ENCODE data around the gene ANO2. TPM values are rescaled to one million over a fixed set of nuclear protein-coding genes. Genes with fewer than 3 reads are reported as not detected.

The ANO2 gene
- polyA plus RNA-seq, 4 donors, result 0.31 to 6.2 TPM; not detected in 2

GRCh38 chr12:5916785-5917290 is 28.2 kb downstream of the ANO2 start:
- FAIRE-seq (no peak), DNase-seq (no peak)
- no peaks in the 10 kb centered on the region for H3K27me3 ChIP-seq (ENCODE audit: control insufficient read depth in 3 of 3, insufficient read depth in 3 of 3, low read length in 3 of 3)
- no peaks in the 10 kb centered on the region for H3K4me1 ChIP-seq (ENCODE audit: control insufficient read depth in 3 of 3, insufficient read depth in 2 of 3, low read depth in 1 of 3, low read length in 2 of 3)
- no peaks in the 10 kb centered on the region for H3K9me3 ChIP-seq (ENCODE audit: control insufficient read depth in 2 of 2, insufficient read depth in 1 of 2, low read depth in 1 of 2, low read length in 1 of 2)
- 65 to 79% (median 77%) methylated on average over 9 of the region's 9 CpGs for WGBS, 3 donors
- H3K27ac ChIP-seq (ENCODE audit: low read depth in 1 of 3, low read length in 2 of 3), result no peak overlapping the region
- H3K36me3 ChIP-seq (ENCODE audit: control insufficient read depth in 3 of 3, insufficient read depth in 2 of 3, low read depth in 1 of 3, low read length in 3 of 3), result no peaks in the 10 kb centered on the region
- H3K4me3 ChIP-seq (ENCODE audit: low read depth in 1 of 3, low read length in 3 of 3), result no peak overlapping the region

- no peak for FAIRE-seq
- H3K27ac ChIP-seq (ENCODE audit: low read depth in 1 of 3, low read length in 2 of 3), result no peak overlapping the region
- no peak for DNase-seq
- no peaks in the 10 kb centered on the region for H3K9me3 ChIP-seq (ENCODE audit: control insufficient read depth in 2 of 2, insufficient read depth in 1 of 2, low read depth in 1 of 2, low read length in 1 of 2)
- WGBS, 3 donors, result 74 to 92% (median 80%) methylated on average over 4 of the region's 4 CpGs
- H3K4me3 ChIP-seq (ENCODE audit: low read depth in 1 of 3, low read length in 3 of 3), result no peak overlapping the region
- no peaks in the 10 kb centered on the region for H3K4me1 ChIP-seq (ENCODE audit: control insufficient read depth in 3 of 3, insufficient read depth in 2 of 3, low read depth in 1 of 3, low read length in 2 of 3)
- H3K36me3 ChIP-seq (ENCODE audit: control insufficient read depth in 3 of 3, insufficient read depth in 2 of 3, low read depth in 1 of 3, low read length in 3 of 3), result no peaks in the 10 kb centered on the region
- H3K27me3 ChIP-seq (ENCODE audit: control insufficient read depth in 3 of 3, insufficient read depth in 3 of 3, low read length in 3 of 3), result no peaks in the 10 kb centered on the region
Measured at GRCh38 chr12:5915511-5915910, 29.5 kb downstream of the ANO2 start.

- H3K4me1 ChIP-seq (ENCODE audit: control insufficient read depth in 3 of 3, insufficient read depth in 2 of 3, low read depth in 1 of 3, low read length in 2 of 3), result no peaks in the 10 kb centered on the region
- no peak overlapping the region for H3K27ac ChIP-seq (ENCODE audit: low read depth in 1 of 3, low read length in 2 of 3)
- DNase-seq (no peak), FAIRE-seq (no peak)
- no peaks in the 10 kb centered on the region for H3K36me3 ChIP-seq (ENCODE audit: control insufficient read depth in 3 of 3, insufficient read depth in 2 of 3, low read depth in 1 of 3, low read length in 3 of 3)
- no peak overlapping the region for H3K4me3 ChIP-seq (ENCODE audit: low read depth in 1 of 3, low read length in 3 of 3)
- H3K9me3 ChIP-seq (ENCODE audit: control insufficient read depth in 2 of 2, insufficient read depth in 1 of 2, low read depth in 1 of 2, low read length in 1 of 2), result no peaks in the 10 kb centered on the region
- 80 to 87% (median 82%) methylated on average over 11 of the region's 11 CpGs for WGBS, 3 donors
- peaks cover 0 to 1% (median 0%) of the 10 kb centered on the region in 3 donors for H3K27me3 ChIP-seq (ENCODE audit: control insufficient read depth in 3 of 3, insufficient read depth in 3 of 3, low read length in 3 of 3)
Measured at GRCh38 chr12:5914387-5915149, 30.5 kb downstream of the ANO2 start.

- WGBS, 3 donors, result 74 to 85% (median 74%) methylated on average over 9 of the region's 9 CpGs
- Histone ChIP-seq H3K27me3 (ENCODE audit: control insufficient read depth in 3 of 3, insufficient read depth in 3 of 3, low read length in 3 of 3) (peaks cover 0 to 3% (median under 1%) of the 10 kb centered on the region in 3 donors), H3K36me3 (ENCODE audit: control insufficient read depth in 3 of 3, insufficient read depth in 2 of 3, low read depth in 1 of 3, low read length in 3 of 3) (no peaks in the 10 kb centered on the region), H3K4me1 (ENCODE audit: control insufficient read depth in 3 of 3, insufficient read depth in 2 of 3, low read depth in 1 of 3, low read length in 2 of 3) (no peaks in the 10 kb centered on the region), H3K4me3 (ENCODE audit: low read depth in 1 of 3, low read length in 3 of 3) (no peak overlapping the region), H3K9me3 (ENCODE audit: control insufficient read depth in 2 of 2, insufficient read depth in 1 of 2, low read depth in 1 of 2, low read length in 1 of 2) (no peaks in the 10 kb centered on the region), H3K27ac (ENCODE audit: low read depth in 1 of 3, low read length in 2 of 3) (no peak overlapping the region)
- DNase-seq, result no peak
- FAIRE-seq, result no peak
Measured at GRCh38 chr12:5913387-5913786, 31.7 kb downstream of the ANO2 start.

GRCh38 chr12:5912437-5913334 is 32.4 kb downstream of the ANO2 start:
- H3K4me1 ChIP-seq (ENCODE audit: control insufficient read depth in 3 of 3, insufficient read depth in 2 of 3, low read depth in 1 of 3, low read length in 2 of 3), result no peaks in the 10 kb centered on the region
- no peak for FAIRE-seq
- H3K4me3 ChIP-seq (ENCODE audit: low read depth in 1 of 3, low read length in 3 of 3), result no peak overlapping the region
- DNase-seq, result no peak
- H3K27ac ChIP-seq (ENCODE audit: low read depth in 1 of 3, low read length in 2 of 3), result no peak overlapping the region
- H3K27me3 ChIP-seq (ENCODE audit: control insufficient read depth in 3 of 3, insufficient read depth in 3 of 3, low read length in 3 of 3), result peaks cover 0 to 3% (median 3%) of the 10 kb centered on the region in 3 donors
- 68 to 75% (median 74%) methylated on average over 19 of the region's 19 CpGs for WGBS, 3 donors
- H3K9me3 ChIP-seq (ENCODE audit: control insufficient read depth in 2 of 2, insufficient read depth in 1 of 2, low read depth in 1 of 2, low read length in 1 of 2), result no peaks in the 10 kb centered on the region
- H3K36me3 ChIP-seq (ENCODE audit: control insufficient read depth in 3 of 3, insufficient read depth in 2 of 3, low read depth in 1 of 3, low read length in 3 of 3), result no peaks in the 10 kb centered on the region

GRCh38 chr12:5912011-5912410 is 33.0 kb downstream of the ANO2 start:
- Histone ChIP-seq H3K27ac (ENCODE audit: low read depth in 1 of 3, low read length in 2 of 3) (no peak overlapping the region), H3K9me3 (ENCODE audit: control insufficient read depth in 2 of 2, insufficient read depth in 1 of 2, low read depth in 1 of 2, low read length in 1 of 2) (no peaks in the 10 kb centered on the region), H3K36me3 (ENCODE audit: control insufficient read depth in 3 of 3, insufficient read depth in 2 of 3, low read depth in 1 of 3, low read length in 3 of 3) (no peaks in the 10 kb centered on the region), H3K4me3 (ENCODE audit: low read depth in 1 of 3, low read length in 3 of 3) (no peak overlapping the region), H3K4me1 (ENCODE audit: control insufficient read depth in 3 of 3, insufficient read depth in 2 of 3, low read depth in 1 of 3, low read length in 2 of 3) (no peaks in the 10 kb centered on the region), H3K27me3 (ENCODE audit: control insufficient read depth in 3 of 3, insufficient read depth in 3 of 3, low read length in 3 of 3) (peaks cover 0 to 3% (median 3%) of the 10 kb centered on the region in 3 donors)
- WGBS, 3 donors, result 56 to 62% (median 61%) methylated on average over 3 of the region's 3 CpGs
- DNase-seq (no peak), FAIRE-seq (no peak)

GRCh38 chr12:5910790-5911548 is 34.1 kb downstream of the ANO2 start:
- 75 to 84% (median 80%) methylated on average over 7 of the region's 7 CpGs for WGBS, 3 donors
- Histone ChIP-seq H3K9me3 (ENCODE audit: control insufficient read depth in 2 of 2, insufficient read depth in 1 of 2, low read depth in 1 of 2, low read length in 1 of 2) (no peaks in the 10 kb centered on the region), H3K4me1 (ENCODE audit: control insufficient read depth in 3 of 3, insufficient read depth in 2 of 3, low read depth in 1 of 3, low read length in 2 of 3) (no peaks in the 10 kb centered on the region), H3K27ac (ENCODE audit: low read depth in 1 of 3, low read length in 2 of 3) (no peak overlapping the region), H3K4me3 (ENCODE audit: low read depth in 1 of 3, low read length in 3 of 3) (no peak overlapping the region), H3K36me3 (ENCODE audit: control insufficient read depth in 3 of 3, insufficient read depth in 2 of 3, low read depth in 1 of 3, low read length in 3 of 3) (no peaks in the 10 kb centered on the region), H3K27me3 (ENCODE audit: control insufficient read depth in 3 of 3, insufficient read depth in 3 of 3, low read length in 3 of 3) (peaks cover 0 to 3% (median 3%) of the 10 kb centered on the region in 3 donors)
- no peak for DNase-seq
- FAIRE-seq, result no peak

- WGBS, 3 donors, result 66 to 84% (median 74%) methylated on average over 5 of the region's 5 CpGs
- Histone ChIP-seq H3K4me3 (ENCODE audit: low read depth in 1 of 3, low read length in 3 of 3) (no peak overlapping the region), H3K27ac (ENCODE audit: low read depth in 1 of 3, low read length in 2 of 3) (no peak overlapping the region), H3K4me1 (ENCODE audit: control insufficient read depth in 3 of 3, insufficient read depth in 2 of 3, low read depth in 1 of 3, low read length in 2 of 3) (no peaks in the 10 kb centered on the region), H3K27me3 (ENCODE audit: control insufficient read depth in 3 of 3, insufficient read depth in 3 of 3, low read length in 3 of 3) (peaks cover 0 to 3% (median 3%) of the 10 kb centered on the region in 3 donors), H3K9me3 (ENCODE audit: control insufficient read depth in 2 of 2, insufficient read depth in 1 of 2, low read depth in 1 of 2, low read length in 1 of 2) (no peaks in the 10 kb centered on the region), H3K36me3 (ENCODE audit: control insufficient read depth in 3 of 3, insufficient read depth in 2 of 3, low read depth in 1 of 3, low read length in 3 of 3) (no peaks in the 10 kb centered on the region)
- DNase-seq (no peak), FAIRE-seq (no peak)
Measured at GRCh38 chr12:5909560-5909959, 35.5 kb downstream of the ANO2 start.

Measured in small intestine (tissue), 7 donors.